B cell (primary cell): ENCODE results near the gene MGARP. TPM values are rescaled to one million over a fixed set of nuclear protein-coding genes. Genes with fewer than 3 reads are reported as not detected.

ENCODE experiments used
- ATAC-seq: fragments of 200-7000 bp; cut with Tn5 transposase; one replicate; pipeline ENCODE4 v1.10.0; 2021; ENCODE audit warnings: low read depth, mild to moderate bottlenecking, moderate number of reproducible peaks, moderate library complexity
- CTCF ChIA-PET: fragments of 350-600 bp; sonication (Branson Sonifier 250); formaldehyde crosslinking; loops from one replicate; lab custom pipeline; 2021; ENCODE audit warnings: antibody characterized with exemption, inconsistent platforms; lab: Charles Lee
- POLR2A ChIA-PET: fragments of 350-600 bp; sonication (Branson Sonifier 250); formaldehyde crosslinking; loops from one replicate; lab custom pipeline; 2021; ENCODE audit warnings: antibody characterized with exemption; lab: Charles Lee
- DNase-seq: peaks from one replicate; pipeline ENCODE4 v3.0.0; 2013
- H2AFZ ChIP-seq: 2 replicates; pipeline ENCODE4 v1.6.1; 2012; ENCODE audit warnings: mild to moderate bottlenecking, low read depth, low read length; ENCODE audit not compliant: insufficient read depth, poor library complexity, severe bottlenecking
- H3K27ac ChIP-seq, 2 donors: 1 replicate in 1 of 2; 2 replicates in 1 of 2; pipeline ENCODE4 v1.5.1; 2012 to 2013; ENCODE audit warnings: low read length in 2 of 2, mild to moderate bottlenecking in 2 of 2, moderate library complexity in 1 of 2
- H3K27me3 ChIP-seq, 4 experiments: fragments of 200-600 bp in 1 of 4; sonication (generic) in 1 of 4; replicated peaks in 1 of 4; 1 replicate in 2 of 4; 2 replicates in 2 of 4; pipeline versions ENCODE4 v1.6.1 to v1.7.0; 2013 to 2016; ENCODE audit warnings: low read length in 3 of 4, mild to moderate bottlenecking in 2 of 4, mixed read lengths in 1 of 4, moderate library complexity in 1 of 4; ENCODE audit not compliant: insufficient read depth in 4 of 4, control insufficient read depth in 3 of 4; ENCODE audit errors: control extremely low read depth in 1 of 4
- H3K36me3 ChIP-seq, 2 experiments: replicated peaks in 1 of 2; 1 replicate in 1 of 2; 2 replicates in 1 of 2; pipeline versions ENCODE4 v1.6.1 to v1.7.1; 2013; ENCODE audit warnings: low read length in 1 of 2; ENCODE audit not compliant: insufficient read depth in 2 of 2, control insufficient read depth in 1 of 2; ENCODE audit errors: control extremely low read depth in 1 of 2, extremely low read depth in 1 of 2
- H3K4me1 ChIP-seq, 2 donors: fragments of 200-600 bp in 1 of 2; sonication (generic) in 1 of 2; 1 replicate in 1 of 2; 2 replicates in 1 of 2; pipeline versions ENCODE4 v1.5.1 to v1.6.1; 2013 to 2017; ENCODE audit warnings: low read length in 2 of 2; ENCODE audit not compliant: control insufficient read depth in 2 of 2, insufficient read depth in 2 of 2
- H3K4me2 ChIP-seq: replicated peaks from 2 replicates; pipeline ENCODE3; 2012; ENCODE audit warnings: mild to moderate bottlenecking, low read depth, low read length; ENCODE audit not compliant: poor library complexity, severe bottlenecking
- H3K4me3 ChIP-seq, 5 experiments: fragments of 200-600 bp in 1 of 5; sonication (generic) in 1 of 5; 1 replicate in 3 of 5; 2 replicates in 2 of 5; pipeline versions ENCODE4 v1.5.1 to v1.7.0; 2011 to 2016; ENCODE audit warnings: low read length in 4 of 5, mild to moderate bottlenecking in 4 of 5, low read depth in 2 of 5, control low read depth in 1 of 5, moderate library complexity in 1 of 5; ENCODE audit not compliant: insufficient read depth in 1 of 5; ENCODE audit errors: control extremely low read depth in 1 of 5, extremely low read depth in 1 of 5
- H3K79me2 ChIP-seq: fragments of 200-600 bp; sonication (generic); one replicate; pipeline ENCODE4 v1.6.0; 2016; ENCODE audit warnings: low read length; ENCODE audit not compliant: control insufficient read depth, insufficient read depth
- H3K9ac ChIP-seq: fragments of 200-600 bp; sonication (generic); 2 replicates; pipeline ENCODE4 v1.6.1; 2017; ENCODE audit warnings: mild to moderate bottlenecking, low read length, moderate library complexity
- H3K9me3 ChIP-seq, 3 donors: one replicate each; pipeline versions ENCODE4 v1.6.1 to v1.7.1; 2013; ENCODE audit warnings: low read length in 2 of 3; ENCODE audit not compliant: control insufficient read depth in 2 of 3, insufficient read depth in 1 of 3; ENCODE audit errors: control extremely low read depth in 1 of 3
- H4K20me1 ChIP-seq: 2 replicates; pipeline ENCODE4 v1.6.0; 2012; ENCODE audit warnings: mild to moderate bottlenecking, low read length; ENCODE audit not compliant: insufficient read depth, control insufficient read depth, poor library complexity, severe bottlenecking
- H3K27ac Mint-ChIP-seq: one replicate; pipeline ENCODE4 v1.8.0; 2021; ENCODE audit warnings: mixed read lengths
- H3K27me3 Mint-ChIP-seq: one replicate; pipeline ENCODE4 v1.8.0; 2021; ENCODE audit warnings: mixed read lengths
- H3K4me1 Mint-ChIP-seq: one replicate; pipeline ENCODE4 v1.8.0; 2021; ENCODE audit warnings: mixed read lengths
- H3K4me3 Mint-ChIP-seq: one replicate; pipeline ENCODE4 v1.8.0; 2021; ENCODE audit warnings: mixed read lengths
- H3K9me3 Mint-ChIP-seq: one replicate; pipeline ENCODE4 v1.8.0; 2022; ENCODE audit warnings: mixed read lengths; ENCODE audit not compliant: insufficient read depth
- CTCF ChIP-seq: fragments of 200-600 bp; IDR thresholded peaks from one replicate; pipeline ENCODE4 v1.8.0; 2022; ENCODE audit warnings: antibody characterized with exemption, mild to moderate bottlenecking
- EZH2 ChIP-seq: IDR thresholded peaks from 2 replicates; pipeline ENCODE4 v1.6.1; 2012; ENCODE audit warnings: borderline replicate concordance, low read depth, mild to moderate bottlenecking, moderate library complexity, low read length; ENCODE audit not compliant: insufficient read depth, poor library complexity, severe bottlenecking
- whole genome bisulfite sequencing: methylation state at CpG from one replicate; pipeline ENCODE4 v1.1.5; 2013; ENCODE audit warnings: missing lambda C conversion rate; ENCODE audit not compliant: insufficient coverage; 5-methylcytosine and 5-hydroxymethylcytosine counted together
- intact Hi-C: fragments of 100-400 bp; cut with micrococcal nuclease; formaldehyde crosslinking; loops from one replicate; pipeline ENCODE4 v1.10.0; 2022
- polyA plus RNA-seq: library from polyadenylated mRNA; depleted of rRNA; stranded (reverse); fragments of >200 nt; gene quantifications from 2 replicates; pipeline ENCODE4 v1.2.3, GENCODE V29; 2012
- total RNA-seq, 2 donors: library from RNA; stranded (reverse); fragments of 120-200 nt in 1 of 2; gene quantifications; 1 replicate in 1 of 2; 2 replicates in 1 of 2; pipeline versions ENCODE4 v1.2.3 to v1.2.4, GENCODE V29; 2013 to 2022

MGARP gene
- total and polyA plus RNA-seq, 2 donors (not counting 1 experiment from before 2014, with no cell fraction given): 0.28 TPM; not detected in 1

GRCh38 chr4:139282065-139282720 is 2.2 kb upstream of the MGARP start:
- H3K36me3 ChIP-seq: peaks cover 0 to under 1% of the 10 kb centered on the region in 2 experiments
- H3K4me3 ChIP-seq: no peak overlapping the region
- H3K9me3 ChIP-seq: peaks cover 0 to 14% (median 7%) of the 10 kb centered on the region in 3 donors
- H3K27ac ChIP-seq: no peak overlapping the region
- CTCF ChIA-PET: interaction anchor here (0.6 to 5.2 kb wide), 6 partner anchors 10 to 1326 kb away, joined by 3 to 25 read pairs (median 4); no protein-coding TSS in a partner anchor
- intact Hi-C loops: no loop called here
- Mint-ChIP-seq H3K9me3 (peaks cover 6% of the 10 kb centered on the region), H3K27ac (no peak overlapping the region), H3K4me1 (peaks cover 18% of the 10 kb centered on the region), H3K27me3 (peaks cover 29% of the 10 kb centered on the region), H3K4me3 (no peak overlapping the region)
- no peaks in the 10 kb centered on the region for H3K79me2 ChIP-seq
- no peak overlapping the region for H3K9ac ChIP-seq
- H4K20me1 ChIP-seq: no peaks in the 10 kb centered on the region
- H2AFZ ChIP-seq: no peak overlapping the region
- peaks cover 0 to 29% (median 24%) of the 10 kb centered on the region in 4 experiments for H3K27me3 ChIP-seq
- no peak for TF ChIP-seq EZH2
- no peak for TF ChIP-seq CTCF
- DNase-seq: no peak
- POLR2A ChIA-PET: no interaction called here
- WGBS: 100% methylated on average over 2 of the region's 7 CpGs
- ATAC-seq: no peak
- H3K4me2 ChIP-seq: no peak overlapping the region
- peaks cover 17 to 19% of the 10 kb centered on the region in 2 donors for H3K4me1 ChIP-seq
